SK-MEL-5 (cell line): ENCODE measurements around the gene ZCCHC3. TPM values are rescaled to one million over a fixed set of nuclear protein-coding genes. Genes with fewer than 3 reads are reported as not detected.
A peak's percentile ranks its signal among the peaks of the same experiment; 100 is the strongest.
"Not testable (repeated sequence)": the region's sequence is repeated elsewhere in the genome, so short reads cannot be mapped to it uniquely, and the experiment has no call there.

Source experiments
- DNase-seq: peaks from one replicate; pipeline ENCODE4 v3.0.0-alpha.2; 2016; ENCODE audit warnings: low read depth, low spot score
- in situ Hi-C: cut with HindIII; loops from 2 replicates; pipeline ENCODE4 v1.10.0; 2016; ENCODE audit warnings: low sequenced_read_pairs, high pct_unique_total_duplicates, low pct_unique_long_range_greater_than_20kb
- polyA plus RNA-seq, 2 experiments: library from polyadenylated mRNA; depleted of rRNA; stranded (reverse); fragments of >200 nt; gene quantifications; 2 replicates each; pipeline ENCODE4 v1.2.3, GENCODE V29; 2015
- total RNA-seq: library from RNA; depleted of rRNA; stranded (reverse); fragments of >200 nt; shearing (Covaris generic); gene quantifications from 2 replicates; pipeline ENCODE4 v1.2.3, GENCODE V29; 2014; rRNA removed

Gene ZCCHC3, protein sequence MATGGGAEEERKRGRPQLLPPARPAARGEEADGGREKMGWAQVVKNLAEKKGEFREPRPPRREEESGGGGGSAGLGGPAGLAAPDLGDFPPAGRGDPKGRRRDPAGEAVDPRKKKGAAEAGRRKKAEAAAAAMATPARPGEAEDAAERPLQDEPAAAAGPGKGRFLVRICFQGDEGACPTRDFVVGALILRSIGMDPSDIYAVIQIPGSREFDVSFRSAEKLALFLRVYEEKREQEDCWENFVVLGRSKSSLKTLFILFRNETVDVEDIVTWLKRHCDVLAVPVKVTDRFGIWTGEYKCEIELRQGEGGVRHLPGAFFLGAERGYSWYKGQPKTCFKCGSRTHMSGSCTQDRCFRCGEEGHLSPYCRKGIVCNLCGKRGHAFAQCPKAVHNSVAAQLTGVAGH
- 25.5 and 29.7 TPM in 2 replicates for total RNA-seq
- polyA plus RNA-seq (2015; cell fraction: cytosol; rRNA removed), result 28.3 and 33.4 TPM in 2 replicates
- 27.1 and 31.9 TPM in 2 replicates for polyA plus RNA-seq (2015; cell fraction: nucleus; rRNA removed)

DNA sequence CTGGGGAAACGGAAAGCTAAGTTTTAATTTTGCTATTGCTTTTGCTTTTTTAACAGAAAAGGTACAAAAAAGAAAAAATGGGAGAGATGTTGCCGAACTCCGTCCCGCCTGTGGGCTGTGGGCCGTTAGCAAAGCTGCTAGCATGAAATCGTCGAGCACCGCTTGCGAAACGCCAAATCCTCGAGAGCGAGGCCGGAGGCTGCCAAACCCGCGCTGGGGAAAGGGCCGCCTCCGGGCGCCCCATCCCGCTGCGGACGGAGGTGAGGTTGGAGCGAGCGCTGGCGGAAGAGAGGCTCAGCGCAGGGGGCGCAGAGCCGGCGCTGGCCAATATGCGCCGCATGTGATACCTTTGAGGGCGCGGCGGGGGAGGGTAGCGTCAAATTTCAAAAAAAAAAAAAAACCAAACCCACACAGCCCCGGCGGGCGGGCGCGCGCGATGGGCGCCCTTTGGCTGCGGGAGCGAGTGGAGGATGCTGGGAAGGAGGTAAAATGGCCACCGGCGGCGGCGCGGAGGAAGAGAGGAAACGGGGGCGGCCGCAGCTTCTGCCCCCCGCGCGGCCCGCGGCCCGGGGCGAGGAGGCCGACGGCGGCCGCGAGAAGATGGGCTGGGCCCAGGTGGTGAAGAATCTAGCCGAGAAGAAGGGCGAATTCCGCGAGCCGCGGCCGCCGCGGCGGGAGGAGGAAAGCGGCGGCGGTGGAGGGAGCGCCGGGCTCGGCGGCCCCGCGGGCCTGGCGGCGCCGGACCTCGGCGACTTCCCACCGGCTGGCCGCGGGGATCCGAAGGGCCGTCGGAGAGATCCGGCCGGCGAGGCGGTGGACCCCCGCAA lies at the start of gene ZCCHC3:
Gene ZCCHC3, plus strand, starts transcription at position 473 of the 827 bp plus-strand sequence. Its CDS starts 17 bp downstream, at position 490.
- peak; percentile 96 for DNase-seq
- in situ Hi-C loops, result no loop called here

DNA sequence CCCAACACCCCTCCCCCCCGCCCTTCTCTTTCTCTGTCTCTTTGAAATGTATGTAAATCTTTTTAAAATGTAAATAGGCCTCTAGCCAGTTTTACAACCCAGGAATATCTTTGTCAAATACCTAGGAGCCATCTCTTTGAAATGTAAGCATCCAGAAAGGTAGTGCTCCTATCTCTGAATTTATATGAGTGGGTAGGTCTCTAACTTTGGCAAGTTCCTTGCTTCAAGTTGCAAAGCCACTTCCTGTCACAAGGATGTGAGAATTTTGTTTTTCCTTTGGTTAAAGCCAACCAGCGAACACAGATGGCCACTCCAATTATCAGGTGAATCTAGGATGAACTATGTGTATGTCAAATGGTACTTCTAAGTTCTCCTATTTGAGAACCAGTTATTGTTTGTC lies 46.0 kb upstream of the ZCCHC3 start:
- DNase-seq, result no peak

DNA sequence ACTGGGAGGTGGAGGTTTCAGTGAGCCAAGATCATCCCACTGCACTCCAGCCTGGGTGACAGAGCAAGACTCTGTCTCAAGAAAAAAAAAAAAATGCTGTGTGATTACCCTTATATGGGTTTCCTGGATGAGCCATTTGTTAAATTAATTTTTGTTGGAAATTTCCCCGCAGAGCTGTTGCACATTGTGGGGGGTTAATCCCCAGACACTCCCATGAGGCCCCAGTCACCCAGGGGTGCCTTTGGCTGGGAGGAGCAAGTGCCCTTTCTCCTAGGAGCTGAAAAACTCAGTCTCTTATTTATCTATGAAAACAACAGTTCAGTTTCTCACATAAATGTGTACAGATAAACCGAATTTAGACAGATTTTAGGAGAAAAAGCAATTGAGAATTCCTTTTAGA lies 44.6 kb upstream of the ZCCHC3 start:
- in situ Hi-C loops, result no loop called here
- DNase-seq, result no peak

More for the DNA sequence above, 46.0 kb upstream of the ZCCHC3 start:
- in situ Hi-C loops, result no loop called here

DNA sequence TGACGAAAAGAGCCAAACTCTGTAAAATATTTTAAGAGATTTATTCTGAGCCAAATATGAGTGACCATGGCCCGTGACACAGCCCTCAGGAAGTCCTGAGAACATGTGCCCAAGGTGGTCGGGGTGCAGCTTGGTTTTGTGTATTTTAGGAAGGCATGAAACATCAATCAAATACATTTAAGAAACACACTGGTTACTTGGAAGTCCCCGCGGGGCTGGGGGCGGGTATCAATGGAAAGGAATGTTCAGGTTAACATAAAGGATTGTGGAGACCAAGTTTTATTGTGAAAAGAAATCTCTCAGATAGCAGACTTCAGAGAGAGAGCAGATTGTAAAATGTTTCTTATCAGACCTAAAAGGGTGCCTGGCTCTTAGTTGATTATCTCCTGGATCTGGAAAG lies 43.9 kb upstream of the ZCCHC3 start:
- in situ Hi-C loops, DNase-seq: not testable (repeated sequence)

DNA sequence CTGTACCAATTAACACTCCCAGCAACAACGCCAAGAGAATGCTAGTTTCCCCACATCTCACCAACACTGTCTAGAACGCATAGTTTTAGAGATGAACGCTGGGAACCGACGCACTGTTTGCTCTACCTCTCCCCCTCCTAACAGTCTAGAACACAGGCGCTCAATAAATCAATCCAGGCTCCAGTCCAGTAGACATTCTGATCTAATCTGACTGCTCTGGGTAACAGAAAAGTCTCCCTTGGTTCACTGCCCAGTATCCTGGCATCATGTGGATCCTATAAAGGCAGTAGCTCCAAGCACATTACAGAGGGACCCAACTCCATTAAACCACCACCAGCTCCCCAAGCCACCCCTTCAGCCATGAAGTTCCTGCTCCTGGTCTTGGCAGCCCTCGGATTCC lies 40.0 kb upstream of the ZCCHC3 start, which contains the start of gene DEFB132:
Gene DEFB132, plus strand, starts transcription at position 306 of the 400 bp plus-strand sequence. Its CDS starts 55 bp downstream, at position 361.
- in situ Hi-C loops, result no loop called here
- DNase-seq, result no peak

DNA sequence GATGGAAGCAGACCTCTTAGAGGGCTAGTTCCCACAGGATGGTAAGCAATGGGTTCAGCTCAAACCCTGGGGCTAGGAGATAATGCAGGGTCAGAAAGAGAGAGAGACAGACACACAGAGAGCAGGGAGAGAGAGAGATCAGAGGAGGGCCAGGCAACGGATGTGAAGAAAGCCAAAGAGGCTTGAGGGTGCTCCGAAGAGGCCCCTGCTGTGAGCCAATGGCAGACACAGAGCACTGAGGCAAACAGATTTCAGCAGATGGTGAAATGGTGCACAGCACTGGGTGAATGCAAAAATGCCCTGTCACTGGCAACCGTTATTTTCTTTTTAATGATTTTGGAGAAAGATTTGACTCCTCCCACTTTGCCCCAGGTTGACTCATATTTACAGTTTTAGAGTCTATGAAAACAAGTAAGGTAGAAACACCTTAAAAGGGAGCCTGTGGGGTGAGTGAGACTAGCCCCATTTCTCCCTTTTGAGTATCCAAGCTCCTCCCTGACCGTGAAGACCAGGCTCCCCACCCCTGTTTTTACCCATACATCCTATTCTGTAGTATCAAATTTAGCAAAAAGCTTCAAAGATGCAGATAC lies 39.0 kb upstream of the ZCCHC3 start:
- in situ Hi-C loops, result no loop called here
- no peak for DNase-seq

DNA sequence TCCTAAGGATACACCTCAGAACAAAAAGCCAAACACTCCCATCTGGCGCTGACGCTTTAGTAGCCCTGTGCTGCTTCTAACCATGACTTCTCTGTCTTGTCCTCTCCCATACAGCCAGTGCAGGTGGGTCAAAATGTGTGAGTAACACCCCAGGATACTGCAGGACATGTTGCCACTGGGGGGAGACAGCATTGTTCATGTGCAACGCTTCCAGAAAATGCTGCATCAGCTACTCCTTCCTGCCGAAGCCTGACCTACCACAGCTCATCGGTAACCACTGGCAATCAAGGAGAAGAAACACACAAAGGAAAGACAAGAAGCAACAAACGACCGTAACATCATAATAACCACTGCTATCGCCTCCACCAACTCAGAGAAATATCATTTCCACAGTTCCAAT lies 38.4 kb upstream of the ZCCHC3 start:
- in situ Hi-C loops, result no loop called here
- DNase-seq, result peak; percentile 54

DNA sequence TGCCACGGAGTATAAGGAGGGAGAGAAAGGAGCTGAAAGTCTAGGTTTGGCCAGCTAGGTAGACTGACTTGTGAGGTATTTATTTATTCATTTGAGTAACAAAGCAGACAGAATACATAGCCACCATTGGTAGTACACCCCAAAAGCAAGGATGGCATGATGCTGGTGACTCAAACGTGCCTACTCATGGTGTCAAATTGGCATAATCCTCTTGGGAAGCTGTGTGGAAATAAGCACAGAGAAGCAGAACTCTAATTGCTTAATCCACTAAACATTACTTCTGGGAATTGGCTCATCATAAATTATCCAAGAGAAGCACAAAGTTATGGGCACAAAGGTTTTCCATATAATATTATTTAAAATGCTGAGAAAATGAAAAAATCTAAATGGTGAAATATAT lies 37.4 kb upstream of the ZCCHC3 start:
- in situ Hi-C loops, result loop anchor here (10.0 kb wide), 1 partner anchor 65 kb away; the partner anchor contains the start of gene SOX12
- no peak for DNase-seq

DNA sequence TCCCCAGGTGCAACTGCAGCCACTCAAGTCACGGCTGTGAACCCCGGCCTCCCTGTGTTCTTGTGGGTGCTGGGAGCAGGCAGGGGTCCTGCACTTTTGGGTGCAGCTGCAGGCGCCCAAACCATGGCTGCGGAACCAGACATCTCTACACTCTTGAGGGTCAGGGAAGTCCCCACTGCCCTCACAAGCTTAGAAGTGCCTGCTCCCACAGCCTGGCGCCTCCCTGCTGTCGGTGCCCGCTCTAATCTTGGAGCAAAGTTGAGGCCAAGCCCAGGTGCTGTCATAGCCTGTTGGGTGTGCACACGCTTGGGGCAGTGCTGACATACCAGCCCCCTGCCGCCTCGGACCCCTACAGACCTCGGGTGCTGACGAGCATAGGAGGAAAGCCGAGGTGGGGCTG lies 33.7 kb upstream of the ZCCHC3 start:
- DNase-seq, result no peak
- in situ Hi-C loops, result loop anchor here (10.0 kb wide), 1 partner anchor 61 kb away; the partner anchor contains the start of gene SOX12

DNA sequence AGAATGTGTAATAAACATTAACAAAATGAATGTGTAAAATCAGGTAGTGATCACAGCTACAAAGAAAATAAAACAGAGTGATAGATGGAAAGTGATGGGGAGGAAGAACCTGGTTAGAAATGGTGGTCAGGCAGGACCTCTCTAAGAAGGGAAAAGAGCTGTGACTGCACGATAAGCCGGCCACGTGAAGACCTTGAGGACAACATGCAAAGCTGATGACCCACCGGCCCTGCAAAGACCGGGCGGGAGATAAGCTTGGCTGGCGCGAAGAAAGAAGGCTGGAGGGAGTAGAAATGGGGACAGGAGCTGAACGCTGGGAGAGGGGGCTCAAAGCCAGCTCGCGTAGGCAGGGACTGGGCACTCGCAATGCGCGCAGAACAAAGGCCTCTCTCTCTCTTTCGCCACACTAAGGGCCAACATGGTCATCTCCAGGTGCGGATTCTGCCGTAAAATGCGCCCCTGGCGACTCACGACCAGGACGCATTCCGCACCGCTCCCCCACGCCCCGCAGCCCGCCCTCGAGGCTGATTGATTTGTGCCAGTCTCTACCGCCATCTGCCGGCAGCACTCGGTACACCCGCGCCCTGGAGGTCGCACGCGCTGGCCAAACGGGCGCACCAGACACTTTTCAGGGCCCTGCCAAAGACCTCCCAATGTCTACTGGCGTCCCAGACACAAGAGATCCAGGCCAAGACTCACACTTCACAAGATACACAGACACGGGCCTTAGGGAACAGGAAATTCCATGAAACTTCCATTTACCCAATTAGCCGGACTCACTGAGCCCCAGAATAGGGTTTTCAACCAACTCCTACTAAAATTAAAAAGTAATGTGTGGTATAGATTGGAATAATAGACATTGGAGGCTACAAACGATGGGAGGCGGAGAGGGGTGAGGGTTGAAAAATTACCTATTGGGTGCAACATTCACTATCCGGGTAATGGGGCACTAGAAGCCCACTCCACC lies 30.5 kb upstream of the ZCCHC3 start:
- in situ Hi-C loops, result loop anchor here (10.0 kb wide), 1 partner anchor 58 kb away; the partner anchor contains the start of gene SOX12
- peak; percentile 80 for DNase-seq

DNA sequence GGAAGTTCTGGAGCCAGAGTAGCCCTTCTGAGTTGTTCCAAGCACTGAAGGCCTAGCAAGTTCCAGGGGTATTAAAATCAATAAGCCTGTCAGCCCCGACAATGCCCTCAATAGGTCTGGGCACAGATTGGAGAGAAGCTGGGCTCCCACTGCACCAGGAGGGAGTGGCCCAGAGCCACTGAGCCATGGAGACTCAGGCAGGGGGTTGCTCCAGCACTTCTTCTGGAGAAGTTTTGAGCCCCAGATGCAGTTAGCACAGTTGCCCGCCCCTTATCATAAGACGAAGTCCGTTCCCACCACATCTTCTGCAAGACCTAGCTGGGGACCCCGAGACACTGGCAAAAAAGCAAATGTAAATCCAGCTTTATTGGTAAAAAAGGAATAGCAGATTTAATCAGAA lies 26.9 kb upstream of the ZCCHC3 start:
- no peak for DNase-seq
- in situ Hi-C loops, result no loop called here

DNA sequence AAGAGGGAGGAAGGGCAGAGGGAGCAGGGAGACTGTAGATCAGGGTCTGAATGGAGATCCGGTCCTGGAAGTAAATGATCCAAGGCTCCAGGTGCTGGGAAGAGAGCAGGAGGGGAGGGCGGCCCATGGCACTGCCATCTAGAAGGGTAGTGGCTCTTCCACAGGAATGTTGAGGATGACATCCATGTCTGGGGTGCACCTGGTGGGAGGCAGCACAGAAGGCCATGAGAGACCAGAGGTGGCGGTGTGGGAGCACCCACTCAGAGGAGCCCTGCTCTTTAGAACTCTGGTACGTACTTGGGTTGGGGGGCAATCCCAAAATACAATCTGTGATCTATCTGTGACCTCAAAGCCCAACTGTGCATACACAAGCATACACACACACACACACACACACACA lies 26.3 kb upstream of the ZCCHC3 start:
- no peak for DNase-seq
- in situ Hi-C loops, result no loop called here

DNA sequence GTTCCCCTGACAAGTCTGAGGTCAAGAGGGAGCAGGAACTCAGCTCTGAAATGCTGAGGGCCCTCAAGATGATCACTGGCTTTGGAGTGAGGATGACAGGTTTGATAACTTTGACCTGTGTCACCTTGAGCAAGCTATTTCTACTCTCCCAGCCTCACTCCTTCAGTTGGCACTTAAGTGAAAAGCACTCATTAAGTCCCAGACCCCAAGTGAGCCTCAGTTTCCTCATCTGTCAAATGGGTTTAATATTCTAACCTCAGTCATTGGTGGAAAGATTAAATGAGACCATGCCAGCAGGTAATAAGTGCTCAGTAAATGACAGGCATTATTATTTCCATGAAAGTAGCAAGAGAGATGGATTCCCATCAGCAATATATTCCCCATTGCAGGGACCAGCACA lies 25.8 kb upstream of the ZCCHC3 start:
- in situ Hi-C loops, result no loop called here
- DNase-seq, result no peak

DNA sequence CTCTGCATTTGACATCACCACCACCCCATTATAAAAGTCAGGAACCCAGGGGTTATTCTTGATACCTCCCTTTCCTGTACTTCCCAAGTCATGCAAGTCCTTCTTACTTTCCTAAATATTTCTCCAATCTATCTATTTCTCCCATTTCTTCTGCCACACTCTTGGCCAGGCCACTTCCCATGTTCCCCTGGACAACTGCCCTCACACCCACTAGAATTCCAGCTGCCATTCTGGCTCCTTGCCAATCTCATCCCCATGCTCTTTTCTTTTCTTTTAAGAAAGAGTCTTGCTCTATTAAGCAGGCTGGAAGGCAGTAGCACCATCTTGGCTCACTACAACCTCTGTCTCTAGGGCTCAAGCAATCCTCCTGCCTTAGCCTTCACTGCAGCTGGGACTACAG lies 24.7 kb upstream of the ZCCHC3 start:
- in situ Hi-C loops, result no loop called here
- DNase-seq, result no peak

DNA sequence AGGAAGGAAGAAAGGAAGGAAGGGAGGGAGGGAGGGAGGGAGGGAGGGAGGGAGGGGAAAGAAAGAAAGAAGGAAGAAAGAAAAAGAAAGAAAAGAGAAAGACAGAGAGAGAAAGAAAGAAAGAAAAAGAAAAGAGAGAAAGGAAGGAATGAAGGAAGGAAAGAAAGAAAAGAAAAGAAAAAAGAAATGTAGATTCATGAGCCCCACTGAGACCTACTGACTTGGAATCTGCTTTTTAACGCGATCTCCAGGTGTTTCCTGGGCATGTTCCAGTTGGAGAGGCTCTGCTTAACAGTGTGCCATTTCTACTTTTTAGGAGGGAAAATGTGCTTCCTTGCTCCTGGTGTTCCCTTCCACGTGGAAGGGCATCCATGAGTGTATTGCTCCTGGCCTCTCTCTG lies 23.5 kb upstream of the ZCCHC3 start:
- DNase-seq, result no peak
- in situ Hi-C loops, result no loop called here

DNA sequence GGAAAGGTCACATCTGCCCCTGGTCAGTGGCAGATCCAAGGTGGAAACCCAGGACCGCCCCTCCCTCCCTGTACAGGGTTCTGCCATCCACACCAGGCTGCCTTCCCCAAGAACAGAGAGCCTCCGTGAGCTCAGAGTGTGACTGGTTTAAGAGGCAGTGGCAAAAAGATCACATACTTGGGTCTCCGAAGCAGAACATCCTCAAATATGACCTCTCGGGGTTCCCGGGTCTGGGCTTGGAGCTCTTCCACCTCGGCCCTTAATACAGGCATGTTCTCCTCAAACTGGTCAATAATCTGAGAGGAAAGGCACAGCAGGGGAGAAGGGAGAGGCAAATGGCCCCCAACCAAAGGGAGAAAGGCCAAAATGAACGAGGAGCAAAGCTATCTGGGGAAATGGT lies 21.6 kb upstream of the ZCCHC3 start:
- in situ Hi-C loops, result no loop called here

More for the DNA sequence above, 21.6 kb upstream of the ZCCHC3 start:
- no peak for DNase-seq
